Right lobe of liver (tissue), 6 donors: ENCODE measurements around the gene ZP1. TPM values are rescaled to one million over a fixed set of nuclear protein-coding genes. Genes with fewer than 3 reads are reported as not detected.

Experiments
- ATAC-seq, 4 donors: fragments of 200-7000 bp; cut with Tn5 transposase; one replicate each; pipeline ENCODE4 v1.9.1; 2020; ENCODE audit warnings: mild to moderate bottlenecking in 4 of 4, moderate library complexity in 4 of 4
- DNase-seq, 3 donors: peaks; one replicate each; pipeline ENCODE4 v3.0.0-alpha.2; 2020
- H3K27ac ChIP-seq, 3 donors: fragments of 200-600 bp; one replicate each; pipeline ENCODE4 v1.8.0; 2022
- H3K27me3 ChIP-seq, 2 donors: fragments of 200-600 bp; one replicate each; pipeline ENCODE4 v1.8.0; 2022
- H3K36me3 ChIP-seq, 4 donors: fragments of 200-600 bp; sonication (generic) in 1 of 4; one replicate each; pipeline versions ENCODE4 v1.5.1 to v1.8.0; 2017 to 2022; ENCODE audit warnings: control low read depth in 1 of 4
- H3K4me1 ChIP-seq, 4 donors: fragments of 200-600 bp; sonication (generic) in 1 of 4; one replicate each; pipeline versions ENCODE4 v1.5.1 to v1.8.0; 2017 to 2022; ENCODE audit warnings: control low read depth in 1 of 4
- H3K4me3 ChIP-seq, 3 donors: fragments of 200-600 bp; one replicate each; pipeline ENCODE4 v1.8.0; 2022
- H3K9me3 ChIP-seq, 4 donors: fragments of 200-600 bp; sonication (generic) in 1 of 4; one replicate each; pipeline versions ENCODE4 v1.5.1 to v1.8.0; 2017 to 2022; ENCODE audit warnings: control low read depth in 1 of 4
- CTCF ChIP-seq, 4 donors: fragments of 200-600 bp in 3 of 4; fragments of 450-650 bp in 1 of 4; IDR thresholded peaks; one replicate each; pipeline versions ENCODE4 v1.5.1 to v1.8.0; 2016 to 2022; ENCODE audit warnings: antibody characterized with exemption in 4 of 4, mild to moderate bottlenecking in 2 of 4
- POLR2A ChIP-seq: fragments of 450-650 bp; IDR thresholded peaks from one replicate; pipeline ENCODE4 v1.6.1; 2017; ENCODE audit warnings: antibody characterized with exemption, mild to moderate bottlenecking
- WGBS: methylation state at CpG from one replicate; pipeline ENCODE4 v1.1.6; 2018; ENCODE audit warnings: low coverage, low lambda C conversion rate; ENCODE audit not compliant: insufficient coverage; ENCODE audit errors: missing lambda C conversion rate; 5-methylcytosine and 5-hydroxymethylcytosine counted together
- intact Hi-C, 2 donors: fragments of 100-400 bp; cut with DNase I; formaldehyde crosslinking; loops; one replicate each; pipeline versions ENCODE4 v1.11.2 to v1.14.1; 2022
- total RNA-seq, 6 experiments: library from RNA; depleted of rRNA in 2 of 6; stranded (reverse); fragments of >200 nt in 2 of 6; fragmentation: NEBNext Ultra II Directional in 3 of 6; extraction: Animal tissue kit (Norgen Biotek cat#: 25700) in 3 of 6; gene quantifications; one replicate each; pipeline versions ENCODE4 v1.1.0 to v1.2.4, GENCODE V29; 2016 to 2023
- donor health status: DM: no; HTN: yes; CAD: no.
- donor health status: DM: no; HTN: no; CAD: no.
- donor health status: DM: no; HTN: no; CAD: no.
- donor health status: DM: no; HTN: yes; CAD: no.
- donor health status: DM: no; HTN: yes; CAD: no.

The ZP1 gene
- total RNA-seq, 6 experiments from 2014 or later = not detected

GRCh38 chr11:60870733-60871377, 3.5 kb downstream of the ZP1 start:
- no peak overlapping the region for H3K27ac ChIP-seq
- ATAC-seq (no peak), DNase-seq (no peak)
- WGBS = 88% methylated on average over 4 of the region's 13 CpGs
- no peak for TF ChIP-seq POLR2A
- TF ChIP-seq CTCF (IDR thresholded peaks at IDR 0.05) = no peak
- intact Hi-C loops = loop anchor here in 1 of 2 donors (10.0 kb wide), 1 partner anchor 46 kb away; no protein-coding TSS in a partner anchor
- no peaks in the 10 kb centered on the region for H3K27me3 ChIP-seq
- H3K9me3 ChIP-seq = no peaks in the 10 kb centered on the region
- H3K36me3 ChIP-seq = no peaks in the 10 kb centered on the region
- no peak overlapping the region for H3K4me3 ChIP-seq
- H3K4me1 ChIP-seq = peaks cover 0 to 10% (median 0%) of the 10 kb centered on the region in 4 donors

GRCh38 chr11:60871378-60872061, 4.2 kb downstream of the ZP1 start:
- H3K4me3 ChIP-seq = no peak overlapping the region
- DNase-seq (no peak), ATAC-seq (peak in 3 of 4 donors; percentile 22 to 61 (median 36))
- H3K27ac ChIP-seq = no peak overlapping the region
- H3K27me3 ChIP-seq = no peaks in the 10 kb centered on the region
- intact Hi-C loops = loop anchor here in 1 of 2 donors (10.0 kb wide), 1 partner anchor 47 kb away; no protein-coding TSS in a partner anchor
- no peaks in the 10 kb centered on the region for H3K9me3 ChIP-seq
- WGBS = no CpG with 5 or more reads among the region's 7 CpGs
- H3K36me3 ChIP-seq = no peaks in the 10 kb centered on the region
- TF ChIP-seq CTCF (IDR thresholded peaks at IDR 0.05) (peak in 1 of 4 donors; percentile 15), POLR2A (no peak)
- peaks cover 0 to 10% (median 0%) of the 10 kb centered on the region in 4 donors for H3K4me1 ChIP-seq

- 73% methylated on average over 2 of the region's 6 CpGs for WGBS
- H3K9me3 ChIP-seq = no peaks in the 10 kb centered on the region
- H3K27ac ChIP-seq = no peak overlapping the region
- intact Hi-C loops = loop anchor here in 1 of 2 donors (10.0 kb wide), 1 partner anchor 48 kb away; no protein-coding TSS in a partner anchor
- H3K4me3 ChIP-seq = no peak overlapping the region
- ATAC-seq (peak; percentile 63 to 92 (median 77)), DNase-seq (peak in 1 of 3 donors; percentile 67)
- no peaks in the 10 kb centered on the region for H3K27me3 ChIP-seq
- no peak for TF ChIP-seq CTCF (IDR thresholded peaks at IDR 0.05)
- no peak for TF ChIP-seq POLR2A
- H3K36me3 ChIP-seq = no peaks in the 10 kb centered on the region
- peaks cover 0 to 10% (median 0%) of the 10 kb centered on the region in 4 donors for H3K4me1 ChIP-seq
Observed at GRCh38 chr11:60872124-60872960, 5.0 kb downstream of the ZP1 start.

- DNase-seq (no peak), ATAC-seq (no peak)
- H3K27me3 ChIP-seq = no peaks in the 10 kb centered on the region
- intact Hi-C loops = loop anchor here in 1 of 2 donors (10.0 kb wide), 1 partner anchor 48 kb away; no protein-coding TSS in a partner anchor
- no peak overlapping the region for H3K27ac ChIP-seq
- H3K4me1 ChIP-seq = peaks cover 0 to 10% (median 0%) of the 10 kb centered on the region in 4 donors
- 63% methylated on average over 8 of the region's 16 CpGs for WGBS
- no peaks in the 10 kb centered on the region for H3K9me3 ChIP-seq
- no peak overlapping the region for H3K4me3 ChIP-seq
- peaks cover 0 to 1% (median 0%) of the 10 kb centered on the region in 4 donors for H3K36me3 ChIP-seq
- TF ChIP-seq POLR2A (no peak), CTCF (IDR thresholded peaks at IDR 0.05) (no peak)
Observed at GRCh38 chr11:60872961-60873524, 5.7 kb downstream of the ZP1 start.
